HG03565 (cell line): ENCODE measurements around the gene SESTD1.
"Not testable (repeated sequence)": the region's sequence is repeated elsewhere in the genome, so short reads cannot be mapped to it uniquely, and the experiment has no call there.

Experiments
- ATAC-seq: cut with Tn5 transposase; IDR thresholded peaks from one replicate; pipeline ENCODE4 v1.9.1; 2021; ENCODE audit warnings: mild to moderate bottlenecking, moderate library complexity; ENCODE audit not compliant: unreplicated experiment

The SESTD1 gene

GRCh38 chr2:179239195-179239594 is 25.4 kb downstream of the SESTD1 start:
- ATAC-seq, result peak; percentile 75

- ATAC-seq, result no peak
Observed at GRCh38 chr2:179238027-179238426, 26.6 kb downstream of the SESTD1 start.

- ATAC-seq, result no peak
Observed at GRCh38 chr2:179237209-179237946, 27.3 kb downstream of the SESTD1 start.

- no peak for ATAC-seq
Observed at GRCh38 chr2:179235463-179236108, 29.0 kb downstream of the SESTD1 start.

GRCh38 chr2:179234658-179235240 is 29.9 kb downstream of the SESTD1 start:
- no peak for ATAC-seq

GRCh38 chr2:179233626-179234430 is 30.8 kb downstream of the SESTD1 start:
- no peak for ATAC-seq

GRCh38 chr2:179233083-179233490 is 31.5 kb downstream of the SESTD1 start:
- no peak for ATAC-seq

GRCh38 chr2:179226961-179227259 is 37.7 kb downstream of the SESTD1 start:
- ATAC-seq, result no peak

GRCh38 chr2:179226203-179226960 is 38.2 kb downstream of the SESTD1 start:
- ATAC-seq, result no peak

GRCh38 chr2:179224361-179224760 is 40.3 kb downstream of the SESTD1 start:
- ATAC-seq, result no peak

GRCh38 chr2:179222076-179222475 is 42.6 kb downstream of the SESTD1 start:
- ATAC-seq, result no peak

- ATAC-seq, result peak; percentile 76
Observed at GRCh38 chr2:179218848-179219594, 45.6 kb downstream of the SESTD1 start.

- ATAC-seq, result not testable (repeated sequence)
Observed at GRCh38 chr2:179214671-179215070, 50.0 kb downstream of the SESTD1 start.

- no peak for ATAC-seq
Observed at GRCh38 chr2:179211355-179211754, 53.3 kb downstream of the SESTD1 start.

- ATAC-seq, result not testable (repeated sequence)
Observed at GRCh38 chr2:179208277-179208676, 56.4 kb downstream of the SESTD1 start.

- no peak for ATAC-seq
Observed at GRCh38 chr2:179207047-179207446, 57.6 kb downstream of the SESTD1 start.

GRCh38 chr2:179201869-179202268 is 62.8 kb downstream of the SESTD1 start:
- ATAC-seq, result no peak

- ATAC-seq, result not testable (repeated sequence)
Observed at GRCh38 chr2:179195926-179196590, 68.6 kb downstream of the SESTD1 start.

- ATAC-seq, result no peak
Observed at GRCh38 chr2:179195141-179195540, 69.5 kb downstream of the SESTD1 start.
